Right ventricle myocardium inferior (tissue), 1 donor: ENCODE measurements around the gene CTIF. TPM values are rescaled to one million over a fixed set of nuclear protein-coding genes. Genes with fewer than 3 reads are reported as not detected.

Experiments
- ATAC-seq: fragments of 200-7000 bp; cut with Tn5 transposase; one replicate; pipeline ENCODE4 v1.9.1; 2020; ENCODE audit warnings: mild to moderate bottlenecking, moderate library complexity
- DNase-seq: peaks from one replicate; pipeline ENCODE4 v3.0.0; 2021; ENCODE audit errors: missing footprints
- intact Hi-C: fragments of 100-400 bp; cut with DNase I; formaldehyde crosslinking; loops from one replicate; pipeline ENCODE4 v1.11.0; 2022
- total RNA-seq: library from RNA; stranded (reverse); fragmentation: NEBNext Ultra II Directional; extraction: Animal tissue kit (Norgen Biotek cat#: 25700); gene quantifications from one replicate; pipeline ENCODE4 v1.2.1, GENCODE V29; 2021
- donor health status: DM: no; HTN: yes; CAD: no; lungs with severe emphysema.

The CTIF gene
- total RNA-seq, 1 donor from 2014 or later, result 74.0 TPM

- DNase-seq (no peak), ATAC-seq (peak; percentile 7)
- intact Hi-C loops, result no loop called here
These were observed 8.3 kb upstream of the CTIF start for GRCh38 chr18:48530399-48531081.

- intact Hi-C loops, result no loop called here
- DNase-seq (no peak), ATAC-seq (no peak)
These were observed 7.8 kb upstream of the CTIF start for GRCh38 chr18:48531082-48531403.

DNA sequence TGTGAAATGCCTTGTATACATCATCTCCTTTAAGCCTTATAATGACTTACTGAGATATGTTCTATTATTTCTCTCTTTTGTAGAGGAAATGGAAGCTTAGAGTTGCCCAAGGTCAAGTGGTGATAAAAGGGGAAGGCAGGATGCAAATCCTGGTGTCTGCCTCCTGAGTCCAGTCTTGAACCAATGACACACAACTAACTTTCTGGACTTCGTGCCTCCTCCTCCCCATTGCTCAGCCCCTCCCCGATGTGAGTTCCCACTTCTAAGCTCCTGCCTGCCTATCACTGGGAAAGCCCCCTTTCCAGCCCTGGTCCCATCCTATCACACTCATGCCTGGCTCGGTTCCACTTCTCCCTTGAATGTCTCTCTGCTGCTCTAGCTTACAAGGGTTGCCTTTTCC is 6.9 kb upstream of the CTIF start:
- ATAC-seq, result no peak
- DNase-seq, result no peak
- intact Hi-C loops, result no loop called here

DNA sequence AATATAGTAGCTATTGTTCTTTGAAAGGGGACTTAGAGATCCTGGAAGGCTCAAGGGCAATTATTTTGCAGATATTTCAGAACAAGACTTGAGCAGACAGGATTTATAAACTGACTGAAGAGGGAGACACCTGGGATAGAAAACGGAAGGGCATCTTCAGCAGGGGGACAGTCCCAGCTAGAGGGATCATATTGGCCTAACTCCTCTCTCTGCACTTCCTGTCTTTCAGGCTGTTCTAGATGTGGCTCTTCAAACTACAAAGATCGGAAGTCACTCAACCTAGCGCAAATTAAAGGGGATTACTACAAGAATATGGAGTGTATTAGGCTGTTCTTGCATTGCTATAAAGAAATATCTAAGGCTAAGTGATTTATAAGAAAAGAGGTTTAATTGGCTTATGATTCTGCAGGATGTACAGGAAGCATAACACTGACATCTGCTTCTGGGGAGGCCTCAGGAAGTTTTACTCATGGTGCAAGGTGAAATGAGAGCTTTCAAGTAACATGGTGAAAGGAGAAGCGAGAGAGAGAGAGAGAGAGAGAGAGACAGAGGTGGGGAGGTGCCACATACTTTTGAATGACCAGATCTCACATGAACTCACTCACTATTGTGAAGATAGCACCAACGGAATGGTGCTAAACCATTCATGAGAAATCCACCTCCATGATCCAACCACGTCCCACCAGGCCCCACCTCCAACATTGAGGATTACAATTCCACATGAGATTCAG is 5.3 kb upstream of the CTIF start:
- ATAC-seq (no peak), DNase-seq (no peak)
- intact Hi-C loops, result no loop called here

GRCh38 chr18:48534364-48534763 is 4.5 kb upstream of the CTIF start:
- ATAC-seq, result no peak
- DNase-seq, result no peak
- intact Hi-C loops, result no loop called here

- intact Hi-C loops, result no loop called here
- DNase-seq (no peak), ATAC-seq (no peak)
These were observed 2.9 kb upstream of the CTIF start for GRCh38 chr18:48535956-48536355.

- intact Hi-C loops, result no loop called here
- no peak for ATAC-seq
- DNase-seq, result no peak
These were observed 2.3 kb upstream of the CTIF start for GRCh38 chr18:48536516-48536915.

DNA sequence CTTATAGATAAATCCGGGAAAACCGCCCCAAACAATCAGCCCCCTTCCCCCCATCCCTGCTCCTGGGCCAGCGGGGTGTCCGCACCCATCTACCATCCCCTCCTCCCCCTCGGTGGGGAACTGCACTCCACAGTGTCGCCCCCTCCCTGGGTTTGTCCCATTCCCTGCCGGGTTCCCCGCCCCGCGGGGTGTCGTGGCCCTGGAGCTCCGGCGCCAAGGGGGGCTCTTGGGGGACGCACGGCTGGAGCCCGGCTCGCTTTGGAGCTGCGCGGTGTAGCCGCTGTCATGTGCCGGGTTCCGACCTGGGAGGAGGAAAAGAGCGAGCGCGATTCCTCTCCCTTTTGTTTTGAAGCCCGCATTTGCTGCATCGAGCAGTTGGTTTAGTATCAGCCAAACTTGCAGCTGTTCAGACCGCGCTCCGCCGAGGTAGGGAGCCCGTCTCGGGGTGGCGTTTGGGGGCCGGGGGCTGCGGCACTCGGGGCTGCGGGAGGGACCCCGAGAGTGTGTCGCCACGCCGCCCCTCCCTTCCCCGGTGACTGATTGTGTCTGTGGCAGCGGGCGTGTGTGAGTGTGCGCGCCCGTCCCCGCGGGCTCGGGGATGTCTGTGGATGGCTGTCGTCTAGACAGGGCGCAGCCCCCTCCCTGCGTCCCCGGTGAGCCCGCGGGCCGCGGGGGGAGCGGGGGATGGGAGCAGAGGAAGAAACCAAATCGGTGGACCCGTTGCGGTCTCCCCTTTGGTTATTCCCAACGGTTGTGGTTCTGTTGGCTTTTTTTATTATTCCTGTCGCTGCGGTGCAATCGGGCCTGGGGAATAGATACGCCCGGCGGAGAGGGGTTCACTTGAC is 797 bp downstream of the CTIF start:
- intact Hi-C loops, result loop anchor here (2.0 kb wide), 2 partner anchors 51 to 125 kb away; no protein-coding TSS in a partner anchor
- ATAC-seq (peak; percentile 20), DNase-seq (peak; percentile 83)

DNA sequence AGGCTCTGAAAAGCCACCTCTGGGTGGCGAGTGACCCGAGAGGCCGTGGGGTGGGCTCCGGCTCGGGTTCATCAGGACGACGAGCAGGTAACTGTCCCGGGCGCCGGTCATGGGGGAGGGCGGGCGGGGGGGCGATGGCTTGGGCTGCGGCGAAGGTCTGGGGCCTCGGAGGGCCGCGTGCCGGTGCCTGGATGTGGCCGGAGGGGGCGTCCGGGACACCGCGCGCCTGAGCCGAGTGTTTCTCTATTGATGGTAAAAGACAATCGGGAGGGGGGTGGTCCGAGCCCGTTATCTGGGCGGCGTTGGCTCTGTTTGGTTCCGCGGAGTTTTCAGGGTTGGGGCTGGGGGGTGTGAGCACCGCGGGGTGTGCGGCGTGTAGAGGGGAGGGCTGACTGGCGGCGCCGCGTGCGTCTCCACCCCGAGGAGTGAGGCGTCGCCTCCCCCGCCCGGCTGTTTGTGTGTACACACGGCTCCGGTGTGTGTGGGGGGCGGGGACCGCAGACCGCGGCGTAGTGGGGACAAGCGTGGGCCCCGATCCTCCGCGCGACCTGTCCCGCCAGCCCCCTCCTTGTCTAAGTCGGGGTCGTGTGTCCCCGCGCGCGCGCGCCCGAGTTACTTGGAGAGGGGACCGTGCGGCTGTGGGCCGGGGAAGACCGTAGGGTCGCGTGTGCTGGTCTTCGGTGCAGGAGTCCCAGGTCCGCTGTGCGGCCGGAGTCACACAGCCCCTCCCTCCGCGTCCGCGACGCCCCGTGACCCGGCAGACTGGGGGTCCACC is 1.6 kb downstream of the CTIF start:
- peak; percentile 90 for DNase-seq
- peak; percentile 65 for ATAC-seq
- intact Hi-C loops, result loop anchor here (2.0 kb wide), 1 partner anchor 124 kb away; no protein-coding TSS in a partner anchor

- peak; percentile 76 for ATAC-seq
- intact Hi-C loops, result loop anchor here (2.0 kb wide), 1 partner anchor 124 kb away; no protein-coding TSS in a partner anchor
- peak; percentile 91 for DNase-seq
These were observed 2.4 kb downstream of the CTIF start for GRCh38 chr18:48541026-48541746.

DNA sequence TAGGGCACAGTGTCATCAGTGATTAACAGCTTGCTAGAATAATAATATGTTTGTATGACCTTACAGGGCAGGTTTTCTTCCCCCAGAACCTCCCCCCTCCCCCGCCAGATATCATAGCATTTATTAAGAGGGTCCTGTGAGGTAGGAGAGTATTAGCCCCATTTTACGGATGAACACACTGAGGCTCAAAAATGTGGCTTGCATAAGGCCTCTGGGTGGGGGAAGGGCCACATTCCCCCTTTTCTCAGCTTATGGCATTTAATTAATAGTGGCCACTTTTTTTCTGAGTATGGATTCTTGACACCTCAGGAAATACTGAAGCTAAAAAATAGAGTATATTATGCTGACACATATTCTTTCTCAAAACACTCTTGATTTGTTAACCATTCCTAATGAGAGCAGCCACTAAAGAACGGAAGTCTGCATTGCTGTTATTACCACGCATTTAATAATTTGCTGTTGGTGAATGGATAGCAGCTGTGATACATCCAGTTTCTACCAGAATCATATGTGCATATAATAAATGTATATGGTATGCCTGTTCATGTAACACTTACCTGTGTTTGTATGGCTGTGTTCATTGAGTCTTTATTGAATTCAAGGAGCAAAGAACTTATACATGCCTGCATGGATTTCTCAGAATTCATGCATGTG is 3.0 kb downstream of the CTIF start:
- DNase-seq, result no peak
- intact Hi-C loops, result loop anchor here (2.0 kb wide), 1 partner anchor 123 kb away; no protein-coding TSS in a partner anchor
- no peak for ATAC-seq

GRCh38 chr18:48542513-48543181 is 3.8 kb downstream of the CTIF start:
- ATAC-seq (no peak), DNase-seq (no peak)
- intact Hi-C loops, result no loop called here

DNA sequence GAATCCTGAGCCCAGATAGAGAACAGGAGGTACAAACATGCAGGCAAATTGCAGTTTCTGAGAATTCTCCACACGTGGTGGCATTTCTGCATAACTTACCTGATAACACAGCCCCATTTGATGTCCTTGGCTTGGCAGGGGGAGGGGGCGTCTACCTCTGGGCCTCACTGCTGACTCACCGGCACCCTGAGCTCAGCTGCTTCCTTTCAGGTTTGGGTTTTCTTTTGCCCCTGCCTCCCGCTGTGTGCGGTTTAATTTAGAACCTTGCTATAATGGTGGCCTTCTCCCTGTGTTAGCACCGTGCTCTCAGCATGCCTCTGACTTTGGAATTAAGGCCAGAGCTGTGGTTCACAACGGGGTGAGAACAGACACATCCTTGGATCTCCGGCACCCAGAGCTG is 4.4 kb downstream of the CTIF start:
- DNase-seq (no peak), ATAC-seq (no peak)
- intact Hi-C loops, result no loop called here

GRCh38 chr18:48544116-48544515 is 5.3 kb downstream of the CTIF start:
- intact Hi-C loops, result no loop called here
- DNase-seq, result no peak

DNA sequence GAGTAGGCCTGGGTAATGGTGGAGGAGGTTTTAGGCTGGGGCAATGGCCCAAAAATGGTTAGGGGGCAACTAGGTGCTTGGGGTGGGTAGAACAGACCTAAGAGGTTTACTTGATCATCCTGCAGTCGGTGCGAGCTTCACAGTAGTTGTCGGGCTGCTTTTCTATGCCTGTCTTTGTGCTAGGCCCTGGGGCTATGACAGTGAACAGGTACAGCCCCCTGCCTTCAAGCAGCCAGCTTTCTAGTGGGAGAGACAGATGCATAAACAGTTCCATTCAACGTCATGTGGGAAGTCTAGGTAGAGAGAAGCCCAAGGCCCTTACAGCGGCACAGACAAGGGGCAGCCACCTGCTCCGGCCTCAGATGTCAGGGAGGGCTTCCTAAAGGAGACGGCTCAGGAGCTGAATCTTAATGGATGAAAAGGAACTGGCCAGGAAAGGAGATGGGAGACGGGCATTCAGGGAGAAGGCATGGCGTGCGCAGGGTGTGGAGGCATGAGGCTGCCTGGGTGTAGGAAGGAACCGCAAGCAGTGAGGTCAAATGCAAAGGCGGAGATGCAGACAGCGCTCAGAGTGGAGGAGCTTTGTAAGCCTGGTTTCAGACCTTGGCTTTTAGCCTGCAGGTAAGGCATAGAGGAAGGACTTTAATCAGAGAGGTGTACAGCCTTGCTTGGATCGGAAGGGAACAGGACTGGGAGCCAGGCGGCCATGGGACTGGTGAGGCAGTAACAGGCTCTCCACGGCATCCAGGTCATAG is 6.0 kb downstream of the CTIF start:
- ATAC-seq (no peak), DNase-seq (no peak)
- intact Hi-C loops, result no loop called here

More at GRCh38 chr18:48544116-48544515, 5.3 kb downstream of the CTIF start:
- no peak for ATAC-seq

DNA sequence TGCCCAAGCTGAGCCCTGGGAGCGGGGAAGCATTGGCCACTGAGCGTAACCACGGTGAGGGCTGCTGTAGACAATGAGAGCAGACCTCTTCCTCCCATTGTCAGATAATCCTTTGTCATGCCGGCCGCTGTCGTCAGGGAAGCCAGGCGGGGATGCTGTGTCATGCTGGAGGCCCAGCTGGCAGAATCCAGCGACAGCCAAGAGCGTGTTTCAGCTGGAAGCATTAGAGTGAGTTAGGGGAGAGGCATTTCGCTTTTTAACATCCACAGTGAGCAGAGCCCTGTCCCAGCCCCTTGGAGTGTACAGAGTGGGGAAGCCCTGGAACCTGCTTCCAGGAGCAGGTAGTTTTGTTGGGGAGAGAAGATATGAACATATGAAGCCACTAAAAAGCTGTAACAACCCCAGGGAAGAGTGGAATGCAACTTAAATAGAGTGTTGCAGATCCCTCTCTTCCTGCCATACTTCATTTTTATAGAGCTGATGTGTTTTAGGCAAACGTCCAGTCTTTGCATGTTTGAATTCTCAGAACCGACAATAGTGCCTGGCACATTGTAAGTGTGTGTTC is 7.0 kb downstream of the CTIF start:
- intact Hi-C loops, result no loop called here
- DNase-seq (peak; percentile 80), ATAC-seq (peak; percentile 13)
